ENCODE data around the gene AVP. TPM values are rescaled to one million over a fixed set of nuclear protein-coding genes. Genes with fewer than 3 reads are reported as not detected.
"Not testable (repeated sequence)": the region's sequence is repeated elsewhere in the genome, so short reads cannot be mapped to it uniquely, and the experiment has no call there.

AVP gene
- total and polyA plus RNA-seq, 8 donors, result not detected

DNA sequence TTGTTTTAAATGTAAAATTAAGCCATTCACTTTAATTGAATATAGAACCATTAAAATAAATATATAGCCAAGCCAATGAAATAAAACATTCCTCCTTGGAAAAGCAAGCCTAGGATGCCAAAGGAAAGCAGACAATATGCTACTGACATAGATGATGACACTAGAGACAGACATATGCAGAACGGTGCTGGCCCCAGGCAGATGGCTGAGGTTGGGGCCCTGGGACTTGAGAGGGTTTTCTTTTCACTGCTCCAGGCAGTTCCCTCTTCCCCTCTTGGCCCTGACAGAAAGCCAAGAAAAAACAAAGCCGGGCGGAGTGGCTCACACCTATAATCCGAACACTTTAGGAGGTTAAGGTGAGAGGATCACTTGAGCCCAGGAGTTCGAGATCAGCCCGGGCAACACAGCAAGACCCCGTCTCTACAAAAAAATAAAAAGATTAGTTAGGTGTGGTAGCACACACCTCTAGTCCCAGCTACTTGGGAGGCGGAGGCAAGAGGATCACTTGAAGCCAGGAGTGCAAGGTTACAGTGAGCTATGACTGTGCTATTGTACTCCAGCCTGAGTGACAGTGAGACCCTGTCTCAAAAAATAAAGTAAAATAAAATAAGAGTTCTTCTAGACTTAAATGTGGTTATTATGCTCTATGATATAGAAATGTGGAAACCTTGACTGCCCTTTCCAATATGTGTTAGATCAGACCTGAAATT, 43.9 kb upstream of the AVP start:
- no peak for DNase-seq
- TF ChIP-seq, protein P1, sequence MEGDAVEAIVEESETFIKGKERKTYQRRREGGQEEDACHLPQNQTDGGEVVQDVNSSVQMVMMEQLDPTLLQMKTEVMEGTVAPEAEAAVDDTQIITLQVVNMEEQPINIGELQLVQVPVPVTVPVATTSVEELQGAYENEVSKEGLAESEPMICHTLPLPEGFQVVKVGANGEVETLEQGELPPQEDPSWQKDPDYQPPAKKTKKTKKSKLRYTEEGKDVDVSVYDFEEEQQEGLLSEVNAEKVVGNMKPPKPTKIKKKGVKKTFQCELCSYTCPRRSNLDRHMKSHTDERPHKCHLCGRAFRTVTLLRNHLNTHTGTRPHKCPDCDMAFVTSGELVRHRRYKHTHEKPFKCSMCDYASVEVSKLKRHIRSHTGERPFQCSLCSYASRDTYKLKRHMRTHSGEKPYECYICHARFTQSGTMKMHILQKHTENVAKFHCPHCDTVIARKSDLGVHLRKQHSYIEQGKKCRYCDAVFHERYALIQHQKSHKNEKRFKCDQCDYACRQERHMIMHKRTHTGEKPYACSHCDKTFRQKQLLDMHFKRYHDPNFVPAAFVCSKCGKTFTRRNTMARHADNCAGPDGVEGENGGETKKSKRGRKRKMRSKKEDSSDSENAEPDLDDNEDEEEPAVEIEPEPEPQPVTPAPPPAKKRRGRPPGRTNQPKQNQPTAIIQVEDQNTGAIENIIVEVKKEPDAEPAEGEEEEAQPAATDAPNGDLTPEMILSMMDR (IDR thresholded peaks at IDR 0.05), result no peak
- ATAC-seq, result peak; percentile 74
- no peak overlapping the region for H3K4me3 ChIP-seq
- H3K27me3 ChIP-seq, result no peaks in the 10 kb centered on the region
- no peaks in the 10 kb centered on the region for H3K4me1 ChIP-seq
- no peak overlapping the region for H3K27ac ChIP-seq
- intact Hi-C loops (cut with DNase I), result no loop called here
- H3K9me3 ChIP-seq, result no peaks in the 10 kb centered on the region
- no peaks in the 10 kb centered on the region for H3K36me3 ChIP-seq

DNA sequence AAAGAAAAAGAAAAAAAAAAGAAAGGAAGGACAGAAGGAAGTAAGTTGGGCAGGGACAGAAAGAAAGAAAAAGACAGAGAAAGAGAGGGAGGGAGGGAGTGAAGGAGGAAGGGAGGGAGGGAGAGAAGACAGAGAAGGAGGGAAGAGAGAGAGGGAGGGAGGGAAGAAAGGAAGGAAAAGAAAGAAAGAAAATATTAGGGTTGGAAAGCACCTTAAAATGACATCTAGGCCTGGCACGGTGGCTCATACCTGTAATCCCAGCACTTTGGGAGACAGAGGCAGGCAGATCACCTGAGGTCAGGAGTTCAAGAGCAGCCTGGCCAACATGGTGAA, 42.0 kb upstream of the AVP start:
- H3K27ac ChIP-seq, result no peak overlapping the region
- H3K9me3 ChIP-seq, result no peaks in the 10 kb centered on the region
- H3K4me3 ChIP-seq, result no peak overlapping the region
- intact Hi-C loops (cut with DNase I), result no loop called here
- DNase-seq, result no peak
- no peaks in the 10 kb centered on the region for H3K27me3 ChIP-seq
- H3K36me3 ChIP-seq, result peaks cover 0 to 17% of the 10 kb centered on the region in 2 donors
- TF ChIP-seq, protein P1 (IDR thresholded peaks at IDR 0.05), result no peak
- no peak for ATAC-seq
- no peaks in the 10 kb centered on the region for H3K4me1 ChIP-seq

DNA sequence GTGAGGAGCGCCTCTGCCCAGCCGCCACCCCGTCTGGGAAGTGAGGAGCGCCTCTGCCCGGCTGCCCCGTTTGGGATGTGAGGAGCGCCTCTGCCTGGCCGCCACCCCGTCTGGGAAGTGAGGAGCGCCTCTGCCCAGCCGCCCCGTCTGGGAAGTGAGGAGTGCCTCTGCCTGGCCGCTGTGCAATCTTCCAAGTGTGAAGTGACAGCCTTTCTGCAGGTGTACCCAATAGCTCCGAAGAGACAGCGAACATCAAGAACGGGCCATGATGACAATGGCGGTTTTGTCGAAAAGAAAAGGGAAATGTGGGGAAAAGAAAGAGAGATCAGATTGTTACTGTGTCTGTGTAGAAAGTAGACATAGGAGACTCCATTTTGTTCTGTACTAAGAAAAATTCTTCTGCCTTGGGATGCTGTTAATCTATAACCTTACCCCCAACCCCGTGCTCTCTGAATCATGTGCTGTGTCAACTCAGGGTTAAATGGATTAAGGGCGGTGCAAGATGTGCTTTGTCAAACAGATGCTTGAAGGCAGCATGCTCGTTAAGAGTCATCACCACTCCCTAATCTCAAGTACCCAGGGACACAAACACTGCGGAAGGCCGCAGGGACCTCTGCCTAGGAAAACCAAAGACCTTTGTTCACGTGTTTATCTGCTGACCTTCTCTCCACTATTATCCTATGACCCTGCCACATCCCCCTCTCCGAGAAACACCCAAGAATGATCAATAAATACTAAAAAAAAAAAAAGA, 41.4 kb upstream of the AVP start:
- H3K9me3 ChIP-seq; ATAC-seq; H3K27ac ChIP-seq; DNase-seq; intact Hi-C loops (cut with DNase I); H3K27me3 ChIP-seq; H3K4me1 ChIP-seq; H3K4me3 ChIP-seq: not testable (repeated sequence)
- H3K36me3 ChIP-seq, result peaks cover 0 to 23% of the 10 kb centered on the region in 2 donors

DNA sequence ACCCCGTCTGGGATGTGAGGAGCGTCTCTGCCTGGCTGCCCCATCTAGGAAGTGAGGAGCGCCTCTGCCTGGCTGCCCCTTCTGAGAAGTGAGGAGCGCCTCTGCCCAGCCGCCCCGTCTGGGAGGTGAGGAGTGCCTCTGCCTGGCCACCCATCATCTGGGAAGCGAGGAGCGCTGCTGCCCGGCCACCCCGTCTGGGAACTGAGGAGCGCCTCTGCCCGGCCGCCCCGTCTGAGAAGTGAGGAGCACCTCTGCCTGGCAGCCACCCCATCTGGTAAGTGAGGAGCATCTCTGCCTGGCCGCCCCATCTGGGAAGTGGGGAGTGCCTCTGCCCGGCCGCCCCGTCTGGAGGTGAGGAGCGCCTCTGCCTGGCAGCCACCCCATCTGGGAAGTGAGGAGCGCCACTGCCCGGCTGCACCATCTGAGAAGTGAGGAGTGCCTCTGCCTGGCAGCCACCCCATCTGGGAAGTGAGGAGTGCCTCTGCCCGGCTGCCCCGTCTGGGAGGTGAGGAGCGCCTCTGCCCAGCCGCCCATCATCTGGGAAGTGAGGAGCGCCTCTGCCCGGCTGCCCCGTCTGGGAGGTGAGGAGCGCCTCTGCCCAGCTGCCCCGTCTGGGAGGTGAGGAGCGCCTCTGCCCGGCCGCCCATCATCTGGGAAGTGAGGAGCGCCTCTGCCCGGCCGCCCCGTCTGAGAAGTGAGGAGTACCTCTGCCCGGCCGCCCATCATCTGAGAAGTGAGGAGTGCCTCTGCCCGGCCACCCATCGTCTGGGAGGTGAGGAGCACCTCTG, 40.4 kb upstream of the AVP start:
- H3K4me1 ChIP-seq; ATAC-seq; H3K9me3 ChIP-seq; DNase-seq; H3K27ac ChIP-seq; H3K27me3 ChIP-seq; intact Hi-C loops (cut with DNase I); H3K4me3 ChIP-seq: not testable (repeated sequence)
- peaks cover 0 to 29% of the 10 kb centered on the region in 2 donors for H3K36me3 ChIP-seq

DNA sequence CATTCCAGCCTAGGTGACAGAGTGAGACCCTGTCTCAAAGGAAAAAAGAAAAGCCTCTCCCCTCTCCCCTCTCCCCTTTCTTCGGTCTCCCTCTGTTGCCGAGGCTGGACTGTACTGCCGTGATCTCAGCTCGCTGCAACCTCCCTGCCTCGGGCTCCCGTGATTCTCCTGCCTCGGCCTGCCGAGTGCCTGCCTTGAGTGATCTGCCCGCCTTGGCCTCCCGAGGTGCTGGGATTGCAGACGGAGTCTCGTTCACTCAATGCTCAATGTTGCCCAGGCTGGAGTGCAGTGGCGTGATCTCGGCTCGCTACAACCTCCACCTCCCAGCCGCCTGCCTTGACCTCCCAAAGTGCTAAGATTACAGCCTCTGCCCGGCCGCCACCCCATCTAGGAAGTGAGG, 39.6 kb upstream of the AVP start:
- DNase-seq; H3K4me1 ChIP-seq; H3K4me3 ChIP-seq; H3K9me3 ChIP-seq; intact Hi-C loops (cut with DNase I); ATAC-seq; H3K27me3 ChIP-seq; H3K27ac ChIP-seq: not testable (repeated sequence)
- H3K36me3 ChIP-seq, result peaks cover 0 to 31% of the 10 kb centered on the region in 2 donors

DNA sequence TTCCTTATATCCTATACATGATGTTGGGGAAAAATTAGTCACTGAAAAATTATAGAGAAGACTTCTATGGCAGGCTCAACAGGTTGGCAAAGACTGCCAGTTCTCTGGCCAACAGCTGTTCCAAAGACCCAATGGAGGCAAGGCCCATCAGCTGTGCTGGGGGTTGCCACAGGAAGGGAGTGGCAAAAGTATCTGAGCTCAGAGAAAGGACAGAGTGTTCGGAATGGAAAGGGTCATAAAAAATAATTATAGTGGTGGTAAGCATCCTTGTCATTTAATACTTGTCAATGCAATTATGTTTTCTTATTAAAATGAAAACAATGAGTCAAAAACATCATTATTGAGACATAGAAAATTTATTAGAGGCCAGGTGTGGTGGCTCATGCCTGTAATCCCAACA, 39.0 kb upstream of the AVP start:
- no peaks in the 10 kb centered on the region for H3K9me3 ChIP-seq
- H3K27ac ChIP-seq, result no peak overlapping the region
- H3K4me3 ChIP-seq, result no peak overlapping the region
- peaks cover 0 to 2% of the 10 kb centered on the region in 2 donors for H3K4me1 ChIP-seq
- TF ChIP-seq, protein P1 (IDR thresholded peaks at IDR 0.05), result no peak
- H3K27me3 ChIP-seq, result no peaks in the 10 kb centered on the region
- intact Hi-C loops (cut with DNase I), result no loop called here
- DNase-seq (no peak), ATAC-seq (no peak)
- H3K36me3 ChIP-seq, result peaks cover 0 to 33% of the 10 kb centered on the region in 2 donors

Measured in left lung (tissue), 10 donors.